HCT116 (cell line): ENCODE measurements around the gene ADGRA3. TPM values are rescaled to one million over a fixed set of nuclear protein-coding genes. Genes with fewer than 3 reads are reported as not detected.

ENCODE experiments used
- ATAC-seq: fragments of 200-7000 bp; cut with Tn5 transposase; 2 replicates; pipeline ENCODE4 v1.9.1; 2020; ENCODE audit warnings: mild to moderate bottlenecking, moderate library complexity
- BruUV-seq: library from RNA; stranded (reverse); fragments of 400-500 nt; replicated peaks from 2 replicates; lab custom pipeline; 2021; lab: Mats Ljungman, UMichigan
- CTCF ChIA-PET: fragments of 300-600 bp; sonication (Branson Sonifier 250); formaldehyde crosslinking; loops from one replicate; lab custom pipeline; 2021; ENCODE audit warnings: antibody characterized with exemption; lab: Charles Lee
- POLR2A ChIA-PET: fragments of 300-600, 350-600 bp; sonication (Branson Sonifier 250); formaldehyde crosslinking; loops from one replicate; lab custom pipeline; 2021; ENCODE audit warnings: antibody characterized with exemption; lab: Charles Lee
- RAD21 ChIA-PET, 2 experiments: fragments of 300-600 bp; sonication (Branson Sonifier 250); formaldehyde crosslinking; loops; one replicate each; lab custom pipeline; 2023; ENCODE audit warnings: low total read pairs in 2 of 2; ENCODE audit not compliant: uncharacterized antibody in 2 of 2, unreplicated experiment in 2 of 2, low non-redundant PET in 1 of 2; lab: Charles Lee
- DNase-seq: peaks from one replicate; pipeline ENCODE4 v3.0.0-alpha.2; 2010; ENCODE audit warnings: low read depth, low spot score
- H2AFZ ChIP-seq: fragments of 200-600 bp; shearing (Covaris generic), sonication (generic); 2 replicates; pipeline ENCODE4 v1.6.1; 2017; ENCODE audit warnings: low read depth, mixed run types, mixed read lengths, antibody characterized with exemption, low read length; ENCODE audit not compliant: poor library complexity, severe bottlenecking
- H3K27ac ChIP-seq: 2 replicates; pipeline ENCODE4 v1.5.1; 2012; ENCODE audit warnings: low read depth, low read length
- H3K27me3 ChIP-seq: fragments of 200-600 bp; sonication (generic); 2 replicates; pipeline ENCODE4 v1.6.1; 2016; ENCODE audit warnings: mixed run types, low read length, mixed read lengths; ENCODE audit not compliant: insufficient read depth
- H3K36me3 ChIP-seq, 2 experiments: fragments of 200-500 bp in 1 of 2; fragments of 200-600 bp in 1 of 2; sonication (Bioruptor generic) in 1 of 2; sonication (generic) in 1 of 2; 2 replicates each; pipeline versions ENCODE4 v1.5.1 to v1.6.1; 2014 to 2016; ENCODE audit warnings: low read length in 2 of 2, inconsistent platforms in 1 of 2, mixed read lengths in 1 of 2, mixed run types in 1 of 2; ENCODE audit not compliant: insufficient read depth in 2 of 2, control insufficient read depth in 1 of 2
- H3K4me1 ChIP-seq, 2 experiments: fragments of 200-600 bp in 1 of 2; sonication (generic) in 1 of 2; 2 replicates each; pipeline versions ENCODE4 v1.5.1 to v1.6.1; 2012 to 2017; ENCODE audit warnings: low read length in 2 of 2, inconsistent platforms in 1 of 2, mild to moderate bottlenecking in 1 of 2, mixed read lengths in 1 of 2, mixed run types in 1 of 2, moderate library complexity in 1 of 2; ENCODE audit not compliant: insufficient read depth in 2 of 2, control insufficient read depth in 1 of 2
- H3K4me2 ChIP-seq: fragments of 200-600 bp; sonication (generic); 2 replicates; pipeline ENCODE4 v1.6.1; 2017; ENCODE audit warnings: mixed run types, low read length, mixed read lengths
- H3K4me3 ChIP-seq, 2 experiments: fragments of 200-600 bp in 1 of 2; sonication (generic) in 1 of 2; replicated peaks in 1 of 2; 2 replicates each; pipeline ENCODE4 v1.5.1; 2011 to 2016; ENCODE audit warnings: low read length in 2 of 2, control low read depth in 1 of 2, low read depth in 1 of 2, mild to moderate bottlenecking in 1 of 2, mixed read lengths in 1 of 2, mixed run types in 1 of 2
- H3K79me2 ChIP-seq: fragments of 200-600 bp; sonication (generic); 2 replicates; pipeline ENCODE4 v1.6.1; 2017; ENCODE audit warnings: mild to moderate bottlenecking, mixed run types, low read length, moderate library complexity, mixed read lengths; ENCODE audit not compliant: insufficient read depth
- H3K9ac ChIP-seq: fragments of 200-600 bp; sonication (generic); 2 replicates; pipeline ENCODE4 v1.6.1; 2016; ENCODE audit warnings: low read length, mixed read lengths
- H3K9me2 ChIP-seq: fragments of 200-600 bp; sonication (generic), shearing (Covaris generic); 2 replicates; pipeline ENCODE4 v1.6.1; 2017; ENCODE audit warnings: mixed run types, mild to moderate bottlenecking, moderate library complexity; ENCODE audit not compliant: insufficient read depth
- H3K9me3 ChIP-seq, 2 experiments: fragments of 200-500 bp in 1 of 2; fragments of 200-600 bp in 1 of 2; sonication (Bioruptor generic) in 1 of 2; sonication (generic) in 1 of 2; 2 replicates each; pipeline ENCODE4 v1.6.1; 2014 to 2017; ENCODE audit warnings: low read length in 2 of 2, mixed read lengths in 2 of 2, inconsistent platforms in 1 of 2, low read depth in 1 of 2, mild to moderate bottlenecking in 1 of 2, mixed run types in 1 of 2, moderate library complexity in 1 of 2; ENCODE audit not compliant: control insufficient read depth in 1 of 2, insufficient read depth in 1 of 2
- H4K20me1 ChIP-seq: fragments of 200-600 bp; sonication (generic), shearing (Covaris generic); 2 replicates; pipeline ENCODE4 v1.6.1; 2017; ENCODE audit warnings: mixed run types, mild to moderate bottlenecking, moderate library complexity; ENCODE audit not compliant: insufficient read depth
- CEBPB ChIP-seq: IDR thresholded peaks from 2 replicates; pipeline ENCODE4 v1.6.1; 2012; ENCODE audit warnings: low read depth
- CTCF ChIP-seq, 3 experiments: fragments of 200-600 bp in 1 of 3; sonication (generic) in 1 of 3; IDR thresholded peaks in 2 of 3; conservative IDR thresholded peaks in 1 of 3; 2 replicates each; pipeline ENCODE4 v1.5.1; 2012 to 2017; ENCODE audit warnings: low read depth in 2 of 3, low read length in 2 of 3, antibody characterized with exemption in 1 of 3, borderline replicate concordance in 1 of 3, control low read depth in 1 of 3, mild to moderate bottlenecking in 1 of 3, mixed read lengths in 1 of 3, mixed run types in 1 of 3, moderate library complexity in 1 of 3; ENCODE audit not compliant: insufficient read depth in 1 of 3
- EGR1 ChIP-seq: IDR thresholded peaks from 2 replicates; pipeline ENCODE4 v1.6.1; 2012; ENCODE audit warnings: low read depth
- EZH2 ChIP-seq: fragments of 200-600 bp; sonication (generic); IDR thresholded peaks from 2 replicates; pipeline ENCODE4 v1.6.1; 2017; ENCODE audit warnings: antibody characterized with exemption, mixed run types
- FOSL1 ChIP-seq: IDR thresholded peaks from 2 replicates; pipeline ENCODE4 v1.6.1; 2012; ENCODE audit warnings: low read depth
- JUND ChIP-seq: IDR thresholded peaks from 2 replicates; pipeline ENCODE4 v1.6.1; 2012
- SP1 ChIP-seq: IDR thresholded peaks from 2 replicates; pipeline ENCODE4 v1.6.1; 2012; ENCODE audit warnings: low read depth
- ZBTB33 ChIP-seq: IDR thresholded peaks from 2 replicates; pipeline ENCODE4 v1.6.1; 2011; ENCODE audit warnings: mild to moderate bottlenecking, low read length, moderate library complexity; ENCODE audit not compliant: insufficient replicate concordance; ENCODE audit errors: extremely low read depth
- ZNF274 ChIP-seq: fragments of 200-500 bp; sonication (Bioruptor generic); IDR thresholded peaks from 2 replicates; pipeline ENCODE4 v1.6.1; 2014; ENCODE audit warnings: mild to moderate bottlenecking, low read depth, low read length, inconsistent platforms
- intact Hi-C: fragments of 100-400 bp; cut with micrococcal nuclease; formaldehyde crosslinking; loops from 2 replicates; pipeline ENCODE4 v1.10.0; 2022
- total RNA-seq: library from RNA; stranded (reverse); gene quantifications from one replicate; pipeline ENCODE4 v1.2.1, GENCODE V29; 2021; ENCODE audit not compliant: unreplicated experiment
- TF ChIP-seq, protein P1 (sequence below): IDR thresholded peaks from 2 replicates; pipeline ENCODE4 v1.6.1; 2012

Gene ADGRA3
- total RNA-seq, 1 experiment from 2014 or later: 43.0 TPM

DNA sequence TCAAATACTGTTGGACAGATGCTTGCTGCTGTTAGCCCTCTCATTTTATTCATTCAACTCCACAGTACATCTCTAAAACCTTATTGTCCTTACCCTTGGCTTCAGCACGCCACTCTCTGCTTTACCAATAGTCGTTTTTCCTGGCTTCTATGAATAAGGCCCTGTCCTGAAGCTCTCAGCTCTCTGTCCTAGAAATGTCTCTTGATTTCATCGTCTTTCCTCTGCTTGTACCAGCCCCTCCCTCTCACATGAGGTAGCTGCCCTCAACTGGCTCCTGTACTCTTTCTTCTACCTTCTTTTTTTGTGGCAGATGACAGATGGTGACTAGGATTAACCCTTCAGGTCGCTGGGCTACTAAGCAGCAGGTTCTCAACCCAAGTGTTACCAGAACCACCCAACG is 11.4 kb downstream of the ADGRA3 start:
- Histone ChIP-seq H3K4me2 (no peak overlapping the region), H3K27me3 (no peaks in the 10 kb centered on the region), H3K4me1 (peaks cover 5 to 14% of the 10 kb centered on the region in 2 experiments), H3K4me3 (no peak overlapping the region), H3K36me3 (no peaks in the 10 kb centered on the region), H3K9ac (no peak overlapping the region), H3K9me2 (no peaks in the 10 kb centered on the region), H3K9me3 (no peaks in the 10 kb centered on the region), H4K20me1 (peaks cover 9% of the 10 kb centered on the region; the same call in 1 of the 2 replicates), H3K27ac (no peak overlapping the region), H2AFZ (no peak overlapping the region), H3K79me2 (peaks cover 55% of the 10 kb centered on the region)
- BruUV-seq: no TSS peak
- ChIA-PET POLR2A (no interaction called here), RAD21 (no interaction called here), CTCF (no interaction called here)
- no peak for TF ChIP-seq JUND
- 0 out of 2 replicates have a peak, but pooled peaks have one; percentile 36 for TF ChIP-seq CEBPB
- no peak for DNase-seq
- ATAC-seq: no peak
- intact Hi-C loops: no loop called here

GRCh38 chr4:22502895-22503814 is 12.7 kb downstream of the ADGRA3 start:
- H3K36me3 ChIP-seq: no peaks in the 10 kb centered on the region
- TF ChIP-seq JUND (0 out of 2 replicates have a peak, but pooled peaks have one; percentile 45), EZH2 (no peak), CEBPB (peak; percentile 84), ZNF274 (no peak), SP1 (0 out of 2 replicates have a peak, but pooled peaks have one; percentile 10), CTCF (IDR thresholded peaks at IDR 0.05 in 2 of 3, conservative IDR thresholded peaks at IDR 0.05 in 1 of 3; ENCODE audit: borderline replicate concordance in 1 of 3, insufficient read depth in 1 of 3, low read depth in 2 of 3, low read length in 2 of 3) (no peak), ZBTB33 (no peak), EGR1 (no peak), FOSL1 (peak; percentile 23; the same call in 1 of the 2 replicates)
- TF ChIP-seq, protein P1, sequence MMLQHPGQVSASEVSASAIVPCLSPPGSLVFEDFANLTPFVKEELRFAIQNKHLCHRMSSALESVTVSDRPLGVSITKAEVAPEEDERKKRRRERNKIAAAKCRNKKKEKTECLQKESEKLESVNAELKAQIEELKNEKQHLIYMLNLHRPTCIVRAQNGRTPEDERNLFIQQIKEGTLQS: no peak
- no peak overlapping the region for H3K27ac ChIP-seq
- H3K4me3 ChIP-seq: no peak overlapping the region
- no peak overlapping the region for H3K9ac ChIP-seq
- POLR2A ChIA-PET: interaction anchor here (1.1 kb wide), 1 partner anchor 12 kb away, joined by 5 read pairs; no protein-coding TSS in a partner anchor
- H3K79me2 ChIP-seq: peaks cover 54% of the 10 kb centered on the region
- BruUV-seq: no TSS peak
- H2AFZ ChIP-seq: no peak overlapping the region
- intact Hi-C loops: no loop called here
- CTCF ChIA-PET: no interaction called here
- no peak for DNase-seq
- H3K4me1 ChIP-seq: peaks cover 5 to 14% of the 10 kb centered on the region in 2 experiments
- no peaks in the 10 kb centered on the region for H3K9me2 ChIP-seq
- no peak for ATAC-seq
- H3K4me2 ChIP-seq: no peak overlapping the region; the same call in none of the 2 replicates
- H3K9me3 ChIP-seq: no peaks in the 10 kb centered on the region
- RAD21 ChIA-PET: no interaction called here
- H4K20me1 ChIP-seq: peaks cover 9% of the 10 kb centered on the region; the same call in 1 of the 2 replicates
- no peaks in the 10 kb centered on the region for H3K27me3 ChIP-seq
